WTC11 (cell line): Measurements from ENCODE around the gene IRS1. TPM values are rescaled to one million over a fixed set of nuclear protein-coding genes. Genes with fewer than 3 reads are reported as not detected.
A peak's percentile ranks its signal among the peaks of the same experiment; 100 is the strongest.

Experiments
- ATAC-seq: fragments of 200-7000 bp; cut with Tn5 transposase; 2 replicates; pipeline ENCODE4 v1.10.0; 2021; ENCODE audit warnings: mild to moderate bottlenecking, moderate library complexity
- CTCF ChIA-PET: fragments of 300-600 bp; sonication (Branson Sonifier 250); formaldehyde crosslinking; loops from one replicate; lab custom pipeline; 2021; ENCODE audit warnings: antibody characterized with exemption; lab: Charles Lee
- POLR2A ChIA-PET: fragments of 350-600 bp; sonication (Branson Sonifier 250); formaldehyde crosslinking; loops from one replicate; lab custom pipeline; 2021; ENCODE audit warnings: antibody characterized with exemption; lab: Charles Lee
- DNase-seq: peaks from one replicate; pipeline ENCODE4 v3.0.0; 2021; ENCODE audit warnings: low spot score
- H3K27ac Mint-ChIP-seq: 2 replicates; pipeline ENCODE4 v1.8.0; 2021; ENCODE audit warnings: mixed read lengths
- H3K27me3 Mint-ChIP-seq: 2 replicates; pipeline ENCODE4 v1.8.0; 2021; ENCODE audit warnings: low read depth, mild to moderate bottlenecking, moderate library complexity, mixed read lengths
- H3K36me3 Mint-ChIP-seq: 2 replicates; pipeline ENCODE4 v1.8.0; 2021; ENCODE audit warnings: mixed read lengths
- H3K4me1 Mint-ChIP-seq: 2 replicates; pipeline ENCODE4 v1.8.0; 2022; ENCODE audit warnings: mixed read lengths
- H3K4me3 Mint-ChIP-seq: 2 replicates; pipeline ENCODE4 v1.8.0; 2021; ENCODE audit warnings: mild to moderate bottlenecking, moderate library complexity, mixed read lengths
- H3K9me3 Mint-ChIP-seq: 2 replicates; pipeline ENCODE4 v1.8.0; 2021; ENCODE audit warnings: mixed read lengths
- AFF4 ChIP-seq: sonication (generic); formaldehyde crosslinking; IDR thresholded peaks from 2 replicates; pipeline ENCODE4 v1.8.1; 2023; ENCODE audit warnings: mild to moderate bottlenecking, missing genetic modification reagents, borderline replicate concordance
- E2F1 ChIP-seq: sonication (generic); formaldehyde crosslinking; IDR thresholded peaks from 2 replicates; pipeline ENCODE4 v1.8.0; 2022; ENCODE audit warnings: mild to moderate bottlenecking, missing genetic modification reagents
- E2F4 ChIP-seq: sonication (generic); formaldehyde crosslinking; IDR thresholded peaks from 2 replicates; pipeline ENCODE4 v1.8.1; 2022; ENCODE audit warnings: low read depth, mild to moderate bottlenecking, moderate library complexity, missing genetic modification reagents, borderline replicate concordance
- E2F5 ChIP-seq: sonication (generic); formaldehyde crosslinking; IDR thresholded peaks from 2 replicates; pipeline ENCODE4 v1.8.1; 2022; ENCODE audit warnings: mild to moderate bottlenecking, moderate library complexity, missing genetic modification reagents
- ELF4 ChIP-seq: sonication (generic); formaldehyde crosslinking; IDR thresholded peaks from 2 replicates; pipeline ENCODE4 v1.8.1; 2022; ENCODE audit warnings: low read depth, mild to moderate bottlenecking, moderate library complexity, missing genetic modification reagents
- ETV6 ChIP-seq: sonication (generic); formaldehyde crosslinking; IDR thresholded peaks from 2 replicates; pipeline ENCODE4 v1.8.1; 2022; ENCODE audit warnings: mild to moderate bottlenecking, missing genetic modification reagents
- FOXJ3 ChIP-seq: sonication (generic); formaldehyde crosslinking; IDR thresholded peaks from 2 replicates; pipeline ENCODE4 v1.9.0; 2021; ENCODE audit warnings: missing genetic modification reagents, mild to moderate bottlenecking, borderline replicate concordance
- FOXK1 ChIP-seq: sonication (generic); formaldehyde crosslinking; IDR thresholded peaks from 2 replicates; pipeline ENCODE4 v1.8.0; 2022; ENCODE audit warnings: mild to moderate bottlenecking, moderate library complexity, missing genetic modification reagents
- GABPB1 ChIP-seq: sonication (generic); formaldehyde crosslinking; IDR thresholded peaks from 2 replicates; pipeline ENCODE4 v1.8.1; 2023; ENCODE audit warnings: mild to moderate bottlenecking, missing genetic modification reagents
- HMGA2 ChIP-seq: fragments of 250-450 bp; sonication (Bioruptor Pico); IDR thresholded peaks from 2 replicates; pipeline ENCODE4 v1.4.0; 2021; ENCODE audit warnings: mild to moderate bottlenecking, moderate library complexity
- KAT7 ChIP-seq: sonication (generic); formaldehyde crosslinking; IDR thresholded peaks from 2 replicates; pipeline ENCODE4 v1.8.1; 2023; ENCODE audit warnings: missing genetic modification reagents, mild to moderate bottlenecking, borderline replicate concordance
- NFE2L1 ChIP-seq: sonication (generic); formaldehyde crosslinking; IDR thresholded peaks from 2 replicates; pipeline ENCODE4 v1.8.1; 2023; ENCODE audit warnings: missing genetic modification reagents
- NR1H2 ChIP-seq: sonication (generic); formaldehyde crosslinking; IDR thresholded peaks from 2 replicates; pipeline ENCODE4 v1.9.0; 2021; ENCODE audit warnings: mild to moderate bottlenecking, moderate library complexity, missing genetic modification reagents
- NR2C2 ChIP-seq: sonication (generic); formaldehyde crosslinking; IDR thresholded peaks from 2 replicates; pipeline ENCODE4 v1.8.0; 2022; ENCODE audit warnings: mild to moderate bottlenecking, missing genetic modification reagents
- PREB ChIP-seq: sonication (generic); formaldehyde crosslinking; IDR thresholded peaks from 2 replicates; pipeline ENCODE4 v1.8.1; 2022; ENCODE audit warnings: mild to moderate bottlenecking, missing genetic modification reagents, moderate library complexity, borderline replicate concordance
- USF1 ChIP-seq: sonication (generic); formaldehyde crosslinking; IDR thresholded peaks from 2 replicates; pipeline ENCODE4 v1.8.0; 2022; ENCODE audit warnings: mild to moderate bottlenecking, missing genetic modification reagents
- ZBTB43 ChIP-seq: sonication (generic); formaldehyde crosslinking; IDR thresholded peaks from 2 replicates; pipeline ENCODE4 v1.8.1; 2023; ENCODE audit warnings: mild to moderate bottlenecking, missing genetic modification reagents
- ZNF219 ChIP-seq: sonication (generic); formaldehyde crosslinking; IDR thresholded peaks from 2 replicates; pipeline ENCODE4 v1.8.0; 2023; ENCODE audit warnings: missing genetic modification reagents, mild to moderate bottlenecking, borderline replicate concordance
- ZNF396 ChIP-seq: fragments of 250-450 bp; sonication (Bioruptor Pico); IDR thresholded peaks from 2 replicates; pipeline ENCODE4 v1.8.0; 2021; ENCODE audit warnings: mild to moderate bottlenecking, moderate library complexity, borderline replicate concordance
- ZNF425 ChIP-seq: fragments of 250-450 bp; sonication (Bioruptor Pico); conservative IDR thresholded peaks from 2 replicates; pipeline ENCODE4 v1.9.0; 2021; ENCODE audit warnings: mild to moderate bottlenecking
- total RNA-seq: library from RNA; stranded (reverse); gene quantifications from 3 replicates; pipeline ENCODE4 v1.2.3, GENCODE V29; 2021

IRS1 gene
- total RNA-seq, 1 experiment from 2014 or later, result 22.9 TPM

GRCh38 chr2:226788881-226789490 lies 10.6 kb downstream of the IRS1 start:
- POLR2A ChIA-PET, result no interaction called here
- peaks cover 43% of the 10 kb centered on the region for H3K4me1 Mint-ChIP-seq
- ATAC-seq, result no peak
- no peaks in the 10 kb centered on the region for H3K27me3 Mint-ChIP-seq
- peaks cover 23% of the 10 kb centered on the region for H3K36me3 Mint-ChIP-seq
- H3K27ac Mint-ChIP-seq, result no peak overlapping the region
- peak overlapping the region; percentile 24; the same call in 1 of the 2 replicates for H3K4me3 Mint-ChIP-seq
- H3K9me3 Mint-ChIP-seq, result peaks cover 7% of the 10 kb centered on the region
- CTCF ChIA-PET, result interaction anchor here (1.0 kb wide), 1 partner anchor 10 kb away, joined by 3 read pairs; no protein-coding TSS in a partner anchor
- TF ChIP-seq E2F4 (CRISPR knock-in tag) (no peak), FOXJ3 (CRISPR knock-in tag) (no peak), NR1H2 (CRISPR knock-in tag) (no peak), ZNF219 (CRISPR knock-in tag) (no peak), ETV6 (CRISPR knock-in tag) (no peak), E2F5 (CRISPR knock-in tag) (no peak), E2F1 (CRISPR knock-in tag) (no peak), ZBTB43 (CRISPR knock-in tag) (no peak), KAT7 (CRISPR knock-in tag) (no peak), ZNF396 (CRISPR knock-in tag) (no peak), USF1 (CRISPR knock-in tag) (no peak), NFE2L1 (CRISPR knock-in tag) (no peak), AFF4 (CRISPR knock-in tag) (no peak), NR2C2 (CRISPR knock-in tag) (no peak)
- no peak for DNase-seq

- DNase-seq (no peak), ATAC-seq (no peak)
- peaks cover 38% of the 10 kb centered on the region for H3K4me1 Mint-ChIP-seq
- H3K27ac Mint-ChIP-seq, result no peak overlapping the region
- no peaks in the 10 kb centered on the region for H3K27me3 Mint-ChIP-seq
- CTCF ChIA-PET, result no interaction called here
- POLR2A ChIA-PET, result no interaction called here
- H3K36me3 Mint-ChIP-seq, result peaks cover 27% of the 10 kb centered on the region
- H3K9me3 Mint-ChIP-seq, result peaks cover 7% of the 10 kb centered on the region
- no peak overlapping the region for H3K4me3 Mint-ChIP-seq
- TF ChIP-seq USF1 (CRISPR knock-in tag), result no peak
- no peak for TF ChIP-seq ZNF425 (CRISPR knock-in tag)
- TF ChIP-seq GABPB1 (CRISPR knock-in tag), result no peak
- no peak for TF ChIP-seq NFE2L1 (CRISPR knock-in tag)
- TF ChIP-seq HMGA2 (CRISPR knock-in tag), result no peak
- no peak for TF ChIP-seq KAT7 (CRISPR knock-in tag)
- TF ChIP-seq FOXK1 (CRISPR knock-in tag), result no peak
- no peak for TF ChIP-seq ELF4
- no peak for TF ChIP-seq PREB
Observed at GRCh38 chr2:226788064-226788463, 11.6 kb downstream of the IRS1 start.
